ENCODE measurements around the gene ZMYM5.

- TF ChIP-seq CTCF (IDR thresholded peaks at IDR 0.05), result no peak
- no peak for TF ChIP-seq POLR2A (IDR thresholded peaks at IDR 0.05)
Observed at GRCh38 chr13:19781526-19781925, 81.9 kb downstream of the ZMYM5 start.

Data from esophagus squamous epithelium (tissue), 4 donors.